CD8-positive, alpha-beta memory T cell (primary cell): ENCODE data around the gene SYT15. TPM values are rescaled to one million over a fixed set of nuclear protein-coding genes. Genes with fewer than 3 reads are reported as not detected.
A peak's percentile ranks its signal among the peaks of the same experiment; 100 is the strongest.

Experiments used
- CTCF ChIA-PET: fragments of 350-600 bp; sonication (Branson Sonifier 250); formaldehyde crosslinking; loops from one replicate; lab custom pipeline; 2021; ENCODE audit warnings: antibody characterized with exemption; lab: Charles Lee
- POLR2A ChIA-PET: fragments of 350-600 bp; sonication (Branson Sonifier 250); formaldehyde crosslinking; loops from one replicate; lab custom pipeline; 2021; ENCODE audit warnings: antibody characterized with exemption; lab: Charles Lee
- DNase-seq, 5 donors: peaks; one replicate each; pipeline versions ENCODE4 v3.0.0 to v3.0.0-alpha.2; 2020 to 2022; ENCODE audit warnings: mixed read lengths in 1 of 5
- H3K27ac ChIP-seq: one replicate; pipeline ENCODE4 v1.7.0; 2013; ENCODE audit warnings: low read depth, mild to moderate bottlenecking, low read length, moderate library complexity
- H3K27me3 ChIP-seq: 2 replicates; pipeline ENCODE4 v1.7.0; 2013; ENCODE audit warnings: low read length, mild to moderate bottlenecking; ENCODE audit not compliant: insufficient read depth, poor library complexity, severe bottlenecking
- H3K36me3 ChIP-seq: 2 replicates; pipeline ENCODE4 v1.7.0; 2013; ENCODE audit warnings: mild to moderate bottlenecking, low read length, moderate library complexity; ENCODE audit not compliant: insufficient read depth
- H3K4me1 ChIP-seq: 2 replicates; pipeline ENCODE4 v1.7.0; 2013; ENCODE audit warnings: mild to moderate bottlenecking, low read length, moderate library complexity; ENCODE audit not compliant: insufficient read depth
- H3K4me3 ChIP-seq: 2 replicates; pipeline ENCODE4 v1.7.0; 2013; ENCODE audit warnings: mild to moderate bottlenecking, low read length
- H3K9me3 ChIP-seq: 2 replicates; pipeline ENCODE4 v1.7.0; 2013; ENCODE audit warnings: mild to moderate bottlenecking, low read length
- H3K27ac Mint-ChIP-seq, 8 donors: one replicate each; pipeline ENCODE4 v1.8.0; 2020 to 2021; ENCODE audit warnings: mixed read lengths in 8 of 8, mild to moderate bottlenecking in 6 of 8, inconsistent platforms in 3 of 8, moderate library complexity in 3 of 8
- H3K27me3 Mint-ChIP-seq, 2 donors: one replicate each; pipeline ENCODE4 v1.8.0; 2020 to 2021; ENCODE audit warnings: mixed read lengths in 2 of 2, mild to moderate bottlenecking in 1 of 2, moderate library complexity in 1 of 2
- H3K36me3 Mint-ChIP-seq, 3 donors: one replicate each; pipeline ENCODE4 v1.8.0; 2020 to 2021; ENCODE audit warnings: mixed read lengths in 3 of 3, inconsistent platforms in 1 of 3, mild to moderate bottlenecking in 1 of 3
- H3K4me1 Mint-ChIP-seq, 3 donors: one replicate each; pipeline ENCODE4 v1.8.0; 2020 to 2021; ENCODE audit warnings: mixed read lengths in 3 of 3, inconsistent platforms in 1 of 3, mild to moderate bottlenecking in 1 of 3
- H3K4me3 Mint-ChIP-seq, 7 donors: one replicate each; pipeline ENCODE4 v1.8.0; 2020 to 2021; ENCODE audit warnings: mixed read lengths in 7 of 7, mild to moderate bottlenecking in 6 of 7, moderate library complexity in 4 of 7, inconsistent platforms in 2 of 7
- H3K9me3 Mint-ChIP-seq, 5 donors: one replicate each; pipeline ENCODE4 v1.8.0; 2020 to 2022; ENCODE audit warnings: mixed read lengths in 5 of 5, mild to moderate bottlenecking in 3 of 5, moderate library complexity in 2 of 5, inconsistent platforms in 1 of 5
- polyA plus RNA-seq: library from polyadenylated mRNA; unstranded; fragments of 300-500 nt; fragmentation: Illumina TruSeq; gene quantifications from one replicate; pipeline ENCODE4 v1.2.3, GENCODE V29; 2021
- total RNA-seq, 2 experiments: library from RNA; stranded (reverse); gene quantifications; one replicate each; pipeline ENCODE4 v1.2.3, GENCODE V29; 2021

SYT15 gene
- total and polyA plus RNA-seq, 3 experiments from 2014 or later: 0.05 to 0.70 (median 0.69) TPM

DNA sequence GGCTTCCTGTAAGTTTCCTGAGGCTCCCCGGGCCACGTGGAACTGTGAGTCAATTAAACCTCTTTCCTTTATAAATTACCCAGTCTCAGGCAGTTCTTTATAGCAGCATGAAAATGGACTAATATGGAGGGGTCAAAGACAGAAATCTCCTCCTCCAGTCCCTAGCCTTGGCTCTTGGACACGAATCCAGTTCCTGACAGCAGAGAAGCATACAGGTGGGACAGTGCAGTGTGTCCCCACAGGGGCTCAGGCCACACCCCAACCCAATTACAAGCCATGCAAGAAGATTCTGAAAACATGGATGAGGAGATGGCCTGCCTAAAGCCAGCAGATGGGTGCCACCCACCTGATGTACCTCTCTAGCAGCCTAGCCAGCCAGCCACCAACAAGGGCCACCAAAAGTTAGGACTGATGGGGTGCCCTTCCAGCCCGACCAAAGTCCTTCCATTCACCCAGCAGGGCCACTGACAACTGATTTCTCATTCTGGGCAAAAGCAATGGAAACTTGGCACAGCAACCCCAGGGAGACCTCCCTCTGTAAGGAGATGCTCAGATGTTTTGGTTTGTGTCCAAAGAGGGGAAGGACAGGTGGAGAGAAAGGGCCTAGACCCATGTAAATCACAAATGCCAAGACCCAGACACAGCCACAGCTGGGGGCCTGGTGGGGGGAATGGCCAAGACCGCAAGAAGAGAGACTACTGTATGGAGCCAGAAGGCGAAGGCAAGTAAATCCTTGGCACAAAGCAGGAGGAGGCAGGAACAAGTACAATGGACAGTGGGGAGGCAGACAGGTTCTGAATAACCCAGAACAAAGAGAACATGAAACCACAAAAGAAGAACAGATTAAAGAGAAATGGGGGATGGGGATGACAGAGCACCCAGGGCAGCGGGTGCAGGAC is 36.1 kb upstream of the SYT15 start:
- no peak overlapping the region for H3K4me3 ChIP-seq
- H3K36me3 Mint-ChIP-seq: peaks cover 0 to 3% (median 0%) of the 10 kb centered on the region in 3 donors
- H3K27me3 ChIP-seq: peaks cover 4% of the 10 kb centered on the region
- ChIA-PET POLR2A (no interaction called here), CTCF (interaction anchor here (1.6 kb wide), 1 partner anchor 10 kb away, joined by 3 read pairs; no protein-coding TSS in a partner anchor)
- peak in 1 of 5 donors; percentile 43 for DNase-seq
- H3K4me1 ChIP-seq: no peaks in the 10 kb centered on the region
- H3K27ac Mint-ChIP-seq: no peak overlapping the region
- H3K9me3 Mint-ChIP-seq: peaks cover 0 to 2% (median 2%) of the 10 kb centered on the region in 5 donors
- H3K27ac ChIP-seq: no peak overlapping the region
- H3K36me3 ChIP-seq: no peaks in the 10 kb centered on the region
- no peak overlapping the region for H3K4me3 Mint-ChIP-seq
- no peaks in the 10 kb centered on the region for H3K9me3 ChIP-seq
- peaks cover 29 to 49% of the 10 kb centered on the region in 2 donors for H3K27me3 Mint-ChIP-seq
- peaks cover 6 to 10% (median 10%) of the 10 kb centered on the region in 3 donors for H3K4me1 Mint-ChIP-seq

DNA sequence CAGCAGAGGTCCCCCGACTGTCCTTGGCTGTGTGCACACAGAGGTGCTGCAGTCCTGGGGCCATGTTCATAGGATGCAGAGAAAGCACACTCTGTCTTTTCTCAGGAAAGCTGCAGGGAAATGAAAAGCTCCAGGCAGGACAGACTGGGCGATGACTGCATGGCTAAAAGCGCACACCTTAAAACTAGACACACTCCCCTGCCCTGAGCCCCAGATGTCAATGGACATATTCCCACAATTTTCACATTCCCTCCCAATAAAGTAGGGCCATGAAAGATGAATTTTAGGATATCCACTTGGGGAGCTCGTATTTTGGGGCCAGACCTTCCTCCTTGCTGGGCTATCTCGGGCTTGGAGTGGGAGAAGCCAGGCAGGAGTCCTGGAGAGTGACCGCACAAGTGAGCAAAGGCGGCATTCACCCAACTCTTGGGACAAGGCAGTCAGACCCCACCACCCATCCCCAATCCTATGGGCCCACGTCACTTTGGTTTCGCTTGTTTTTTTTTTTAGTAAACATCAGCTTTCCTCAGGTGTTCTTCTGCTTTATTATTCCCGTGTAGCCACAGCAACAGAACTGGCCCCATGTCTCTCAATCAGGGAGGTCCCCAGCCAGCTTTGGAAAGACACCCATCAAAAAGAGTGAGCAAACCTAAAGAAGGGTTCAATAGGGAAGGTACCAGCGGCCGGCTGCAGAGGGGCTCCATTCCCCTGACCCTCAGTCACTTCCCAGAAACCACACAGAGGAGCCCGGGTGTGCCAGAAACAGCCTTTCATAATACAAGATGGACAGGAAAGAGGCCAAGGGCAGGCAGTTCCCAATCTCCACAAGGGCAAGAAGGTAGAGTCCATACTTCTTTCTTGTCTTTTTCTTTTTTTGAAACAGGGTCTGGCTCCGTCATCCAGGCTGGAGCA is 35.2 kb upstream of the SYT15 start:
- CTCF ChIA-PET: interaction anchor here (1.4 to 1.6 kb wide), 2 partner anchors 9 to 14 kb away, joined by 3 to 5 read pairs; no protein-coding TSS in a partner anchor
- Mint-ChIP-seq H3K4me3 (no peak overlapping the region), H3K27ac (no peak overlapping the region), H3K27me3 (peaks cover 23 to 47% of the 10 kb centered on the region in 2 donors), H3K36me3 (peaks cover 0 to 3% (median 0%) of the 10 kb centered on the region in 3 donors), H3K4me1 (peaks cover 6 to 10% (median 10%) of the 10 kb centered on the region in 3 donors), H3K9me3 (peaks cover 0 to 2% (median 2%) of the 10 kb centered on the region in 5 donors)
- POLR2A ChIA-PET: no interaction called here
- peak in 1 of 5 donors; percentile 47 for DNase-seq
- Histone ChIP-seq H3K9me3 (no peaks in the 10 kb centered on the region), H3K27me3 (peaks cover 4% of the 10 kb centered on the region), H3K36me3 (no peaks in the 10 kb centered on the region), H3K4me1 (no peaks in the 10 kb centered on the region), H3K27ac (no peak overlapping the region), H3K4me3 (no peak overlapping the region)

- Histone ChIP-seq H3K36me3 (no peaks in the 10 kb centered on the region), H3K9me3 (no peaks in the 10 kb centered on the region), H3K27ac (no peak overlapping the region), H3K27me3 (peaks cover 4% of the 10 kb centered on the region), H3K4me1 (no peaks in the 10 kb centered on the region), H3K4me3 (no peak overlapping the region)
- H3K9me3 Mint-ChIP-seq: peaks cover 0 to 2% (median 2%) of the 10 kb centered on the region in 5 donors
- H3K27me3 Mint-ChIP-seq: peaks cover 17 to 37% of the 10 kb centered on the region in 2 donors
- H3K4me3 Mint-ChIP-seq: no peak overlapping the region
- H3K36me3 Mint-ChIP-seq: peaks cover 0 to 3% (median 0%) of the 10 kb centered on the region in 3 donors
- no peak for DNase-seq
- peaks cover 6 to 10% (median 7%) of the 10 kb centered on the region in 3 donors for H3K4me1 Mint-ChIP-seq
- ChIA-PET CTCF (interaction anchor here (1.4 kb wide), 2 partner anchors 14 to 15 kb away, joined by 3 to 5 read pairs; no protein-coding TSS in a partner anchor), POLR2A (no interaction called here)
- no peak overlapping the region for H3K27ac Mint-ChIP-seq
Observed at GRCh38 chr10:46544989-46545791, 33.7 kb upstream of the SYT15 start.

- ChIA-PET POLR2A (no interaction called here), CTCF (interaction anchor here (1.4 kb wide), 1 partner anchor 13 kb away, joined by 3 read pairs; no protein-coding TSS in a partner anchor)
- H3K36me3 Mint-ChIP-seq: no peaks in the 10 kb centered on the region
- H3K27ac ChIP-seq: no peak overlapping the region
- H3K4me1 ChIP-seq: no peaks in the 10 kb centered on the region
- no peak overlapping the region for H3K4me3 ChIP-seq
- H3K9me3 ChIP-seq: no peaks in the 10 kb centered on the region
- H3K4me3 Mint-ChIP-seq: no peak overlapping the region
- peaks cover 11 to 29% of the 10 kb centered on the region in 2 donors for H3K27me3 Mint-ChIP-seq
- H3K27me3 ChIP-seq: peaks cover 4% of the 10 kb centered on the region
- peaks cover 0 to 3% (median 0%) of the 10 kb centered on the region in 3 donors for H3K4me1 Mint-ChIP-seq
- no peaks in the 10 kb centered on the region for H3K36me3 ChIP-seq
- peak in 1 of 5 donors; percentile 37 for DNase-seq
- H3K27ac Mint-ChIP-seq: no peak overlapping the region
- H3K9me3 Mint-ChIP-seq: peaks cover 0 to 2% (median 0%) of the 10 kb centered on the region in 5 donors
Observed at GRCh38 chr10:46545861-46546590, 32.9 kb upstream of the SYT15 start.

- Histone ChIP-seq H3K27ac (no peak overlapping the region), H3K4me3 (no peak overlapping the region), H3K36me3 (no peaks in the 10 kb centered on the region), H3K4me1 (no peaks in the 10 kb centered on the region), H3K27me3 (peaks cover 2% of the 10 kb centered on the region), H3K9me3 (no peaks in the 10 kb centered on the region)
- H3K27me3 Mint-ChIP-seq: peaks cover 10 to 27% of the 10 kb centered on the region in 2 donors
- no peak overlapping the region for H3K4me3 Mint-ChIP-seq
- H3K4me1 Mint-ChIP-seq: peaks cover 0 to 3% (median 0%) of the 10 kb centered on the region in 3 donors
- no peaks in the 10 kb centered on the region for H3K36me3 Mint-ChIP-seq
- no peak overlapping the region for H3K27ac Mint-ChIP-seq
- POLR2A ChIA-PET: no interaction called here
- CTCF ChIA-PET: no interaction called here
- DNase-seq: peak in 1 of 5 donors; percentile 45
- peaks cover 0 to 2% (median 0%) of the 10 kb centered on the region in 5 donors for H3K9me3 Mint-ChIP-seq
Observed at GRCh38 chr10:46546591-46547540, 32.1 kb upstream of the SYT15 start.

GRCh38 chr10:46547541-46548497 is 31.1 kb upstream of the SYT15 start:
- CTCF ChIA-PET: no interaction called here
- DNase-seq: peak in 1 of 5 donors; percentile 45
- POLR2A ChIA-PET: no interaction called here
- Histone ChIP-seq H3K4me3 (no peak overlapping the region), H3K4me1 (no peaks in the 10 kb centered on the region), H3K27ac (no peak overlapping the region), H3K36me3 (no peaks in the 10 kb centered on the region), H3K9me3 (no peaks in the 10 kb centered on the region), H3K27me3 (no peaks in the 10 kb centered on the region)
- H3K27me3 Mint-ChIP-seq: peaks cover 4 to 18% of the 10 kb centered on the region in 2 donors
- no peaks in the 10 kb centered on the region for H3K36me3 Mint-ChIP-seq
- H3K4me3 Mint-ChIP-seq: no peak overlapping the region
- no peak overlapping the region for H3K27ac Mint-ChIP-seq
- no peaks in the 10 kb centered on the region for H3K4me1 Mint-ChIP-seq
- no peaks in the 10 kb centered on the region for H3K9me3 Mint-ChIP-seq
